WERI-Rb-1 (cell line): Measurements from ENCODE around the gene PAX4.

Experiments used
- DNase-seq: peaks from one replicate; pipeline ENCODE4 v3.0.0-alpha.2; 2020
- H3K27ac ChIP-seq: fragments of 250-450 bp; sonication (Bioruptor Pico); 2 replicates; pipeline ENCODE4 v1.5.1; 2020; ENCODE audit warnings: mild to moderate bottlenecking, moderate library complexity
- H3K27me3 ChIP-seq: fragments of 250-450 bp; sonication (Bioruptor Pico); 2 replicates; pipeline ENCODE4 v1.5.1; 2021; ENCODE audit warnings: mild to moderate bottlenecking, low read depth, moderate library complexity; ENCODE audit not compliant: insufficient read depth, severe bottlenecking
- H3K36me3 ChIP-seq: fragments of 250-450 bp; sonication (Bioruptor Pico); 2 replicates; pipeline ENCODE4 v1.5.1; 2020; ENCODE audit warnings: mild to moderate bottlenecking, moderate library complexity
- H3K4me3 ChIP-seq: 2 replicates; pipeline ENCODE4 v1.5.1; 2011; ENCODE audit warnings: low read depth, mild to moderate bottlenecking, control low read depth, low read length
- H3K9me3 ChIP-seq: fragments of 250-450 bp; sonication (Bioruptor Pico); 2 replicates; pipeline ENCODE4 v1.5.1; 2021; ENCODE audit warnings: mild to moderate bottlenecking, moderate library complexity; ENCODE audit not compliant: severe bottlenecking
- CTCF ChIP-seq: IDR thresholded peaks from 2 replicates; pipeline ENCODE4 v1.5.1; 2011; ENCODE audit warnings: low read depth, mild to moderate bottlenecking, control low read depth, inconsistent platforms, low read length

The PAX4 gene

GRCh38 chr7:127651556-127652332 is 33.8 kb upstream of the PAX4 start, which contains the start of gene SND1:
Gene SND1, plus strand, starts transcription at chr7:127652194. Its CDS starts 180 bp downstream, at chr7:127652374.
- Histone ChIP-seq H3K9me3 (no peaks in the 10 kb centered on the region), H3K27ac (peak within 1 kb of the TSS; percentile 85), H3K4me3 (peak within 1 kb of the TSS; percentile 85), H3K36me3 (peaks cover 5% of the 10 kb centered on the region), H3K27me3 (no peaks in the 10 kb centered on the region)
- TF ChIP-seq CTCF: no peak
- DNase-seq: peak; percentile 99

- H3K9me3 ChIP-seq: no peaks in the 10 kb centered on the region
- no peaks in the 10 kb centered on the region for H3K27me3 ChIP-seq
- H3K27ac ChIP-seq: peak overlapping the region; percentile 85
- peak overlapping the region; percentile 85 for H3K4me3 ChIP-seq
- TF ChIP-seq CTCF: no peak
- peaks cover 4% of the 10 kb centered on the region for H3K36me3 ChIP-seq
- no peak for DNase-seq
Measured at GRCh38 chr7:127650847-127651555, 33.1 kb upstream of the PAX4 start.

GRCh38 chr7:127648986-127649385 is 31.0 kb upstream of the PAX4 start:
- no peak overlapping the region for H3K27ac ChIP-seq
- H3K4me3 ChIP-seq: no peak overlapping the region
- H3K27me3 ChIP-seq: no peaks in the 10 kb centered on the region
- TF ChIP-seq CTCF: no peak
- DNase-seq: no peak
- H3K36me3 ChIP-seq: peaks cover 4% of the 10 kb centered on the region
- no peaks in the 10 kb centered on the region for H3K9me3 ChIP-seq

- H3K36me3 ChIP-seq: no peaks in the 10 kb centered on the region
- H3K9me3 ChIP-seq: no peaks in the 10 kb centered on the region
- H3K27me3 ChIP-seq: no peaks in the 10 kb centered on the region
- DNase-seq: no peak
- H3K4me3 ChIP-seq: no peak overlapping the region
- no peak for TF ChIP-seq CTCF
- no peak overlapping the region for H3K27ac ChIP-seq
Measured at GRCh38 chr7:127647636-127648035, 29.7 kb upstream of the PAX4 start.

GRCh38 chr7:127644484-127644883 is 26.5 kb upstream of the PAX4 start:
- no peak for TF ChIP-seq CTCF
- no peak for DNase-seq
- Histone ChIP-seq H3K9me3 (no peaks in the 10 kb centered on the region), H3K27me3 (no peaks in the 10 kb centered on the region), H3K36me3 (no peaks in the 10 kb centered on the region), H3K27ac (no peak overlapping the region), H3K4me3 (no peak overlapping the region)
